ENCODE results near the gene STRBP.
"Not testable (repeated sequence)": the region's sequence is repeated elsewhere in the genome, so short reads cannot be mapped to it uniquely, and the experiment has no call there.

STRBP gene

DNA sequence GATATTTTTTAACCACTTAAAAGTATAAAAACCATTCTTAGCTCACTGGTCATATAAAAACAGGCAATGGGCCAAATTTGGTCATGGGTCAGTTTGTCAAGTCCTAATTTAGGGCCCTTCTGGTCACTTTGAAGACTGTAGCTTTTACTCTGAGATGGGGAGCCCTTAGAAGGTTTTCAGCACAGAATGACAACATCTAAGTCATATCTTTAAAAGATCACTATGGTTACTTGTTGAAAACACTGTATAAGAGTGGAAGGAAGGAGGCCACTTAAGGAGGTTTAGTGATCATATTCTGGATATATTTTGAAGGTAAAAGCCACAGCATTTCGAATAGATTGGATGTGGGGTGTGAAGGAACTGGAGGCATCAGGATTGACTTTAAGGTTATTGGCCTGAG lies 76.7 kb downstream of the STRBP start:
- no peak overlapping the region for H3K4me2 ChIP-seq (ENCODE audit: low read length)
- H3K27ac ChIP-seq (ENCODE audit: low read depth, low read length): no peak overlapping the region
- H3K4me3 ChIP-seq (ENCODE audit: low read length): no peak overlapping the region
- H3F3A ChIP-seq (ENCODE audit: control insufficient read depth, insufficient read depth): peaks cover 8% of the 10 kb centered on the region
- peaks cover 72% of the 10 kb centered on the region for H3K4me1 ChIP-seq (ENCODE audit: control insufficient read depth, low read length)
- H3K36me3 ChIP-seq (ENCODE audit: control insufficient read depth, low read length): peaks cover 51% of the 10 kb centered on the region
- H3K27me3 ChIP-seq (ENCODE audit: control insufficient read depth, low read length): no peaks in the 10 kb centered on the region
- TF ChIP-seq EZH2phosphoT487 (IDR thresholded peaks at IDR 0.05; ENCODE audit: borderline replicate concordance, low read length): no peak
- TF ChIP-seq, protein P1, sequence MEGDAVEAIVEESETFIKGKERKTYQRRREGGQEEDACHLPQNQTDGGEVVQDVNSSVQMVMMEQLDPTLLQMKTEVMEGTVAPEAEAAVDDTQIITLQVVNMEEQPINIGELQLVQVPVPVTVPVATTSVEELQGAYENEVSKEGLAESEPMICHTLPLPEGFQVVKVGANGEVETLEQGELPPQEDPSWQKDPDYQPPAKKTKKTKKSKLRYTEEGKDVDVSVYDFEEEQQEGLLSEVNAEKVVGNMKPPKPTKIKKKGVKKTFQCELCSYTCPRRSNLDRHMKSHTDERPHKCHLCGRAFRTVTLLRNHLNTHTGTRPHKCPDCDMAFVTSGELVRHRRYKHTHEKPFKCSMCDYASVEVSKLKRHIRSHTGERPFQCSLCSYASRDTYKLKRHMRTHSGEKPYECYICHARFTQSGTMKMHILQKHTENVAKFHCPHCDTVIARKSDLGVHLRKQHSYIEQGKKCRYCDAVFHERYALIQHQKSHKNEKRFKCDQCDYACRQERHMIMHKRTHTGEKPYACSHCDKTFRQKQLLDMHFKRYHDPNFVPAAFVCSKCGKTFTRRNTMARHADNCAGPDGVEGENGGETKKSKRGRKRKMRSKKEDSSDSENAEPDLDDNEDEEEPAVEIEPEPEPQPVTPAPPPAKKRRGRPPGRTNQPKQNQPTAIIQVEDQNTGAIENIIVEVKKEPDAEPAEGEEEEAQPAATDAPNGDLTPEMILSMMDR (IDR thresholded peaks at IDR 0.05; ENCODE audit: low read depth, low read length, poor library complexity, severe bottlenecking): no peak
- no peaks in the 10 kb centered on the region for H3K9me2 ChIP-seq (replicated peaks; ENCODE audit: control insufficient read depth, low read length)
- H4K20me1 ChIP-seq (ENCODE audit: control insufficient read depth, insufficient read depth, low read depth, low read length): no peaks in the 10 kb centered on the region
- no peaks in the 10 kb centered on the region for H3K9me3 ChIP-seq (ENCODE audit: control insufficient read depth, insufficient read depth, low read length)
- H3K79me2 ChIP-seq (ENCODE audit: control insufficient read depth, low read length): peaks cover 96% of the 10 kb centered on the region

DNA sequence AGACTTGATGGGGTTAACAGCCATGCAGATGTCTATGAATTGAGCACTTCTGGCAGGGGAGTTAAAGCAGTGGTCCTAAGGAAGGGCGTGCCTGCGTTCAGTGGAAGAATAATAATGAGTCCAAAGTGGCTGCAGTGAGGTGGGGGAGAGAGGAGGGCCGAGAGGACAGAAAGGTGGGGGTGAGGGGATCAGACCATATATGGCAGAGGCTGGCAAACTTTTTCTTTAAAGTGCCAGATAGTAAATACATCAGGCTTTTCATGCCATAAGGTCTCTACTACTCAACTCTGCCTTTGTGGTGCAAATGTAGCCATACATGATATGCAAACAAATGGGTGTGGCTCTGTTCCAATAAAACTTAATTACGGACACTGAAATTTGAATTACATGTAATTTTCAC lies 77.1 kb downstream of the STRBP start:
- Histone ChIP-seq H3K4me2 (ENCODE audit: low read length) (no peak overlapping the region), H3K4me3 (ENCODE audit: low read length) (no peak overlapping the region), H3K4me1 (ENCODE audit: control insufficient read depth, low read length) (peaks cover 72% of the 10 kb centered on the region), H3K27ac (ENCODE audit: low read depth, low read length) (no peak overlapping the region), H3K27me3 (ENCODE audit: control insufficient read depth, low read length) (no peaks in the 10 kb centered on the region), H3F3A (ENCODE audit: control insufficient read depth, insufficient read depth) (peaks cover 8% of the 10 kb centered on the region), H3K79me2 (ENCODE audit: control insufficient read depth, low read length) (peaks cover 96% of the 10 kb centered on the region), H3K9me3 (ENCODE audit: control insufficient read depth, insufficient read depth, low read length) (no peaks in the 10 kb centered on the region), H3K9me2 (replicated peaks; ENCODE audit: control insufficient read depth, low read length) (no peaks in the 10 kb centered on the region), H3K36me3 (ENCODE audit: control insufficient read depth, low read length) (peaks cover 51% of the 10 kb centered on the region), H4K20me1 (ENCODE audit: control insufficient read depth, insufficient read depth, low read depth, low read length) (no peaks in the 10 kb centered on the region)
- TF ChIP-seq, protein P1 (IDR thresholded peaks at IDR 0.05; ENCODE audit: low read depth, low read length, poor library complexity, severe bottlenecking): no peak
- no peak for TF ChIP-seq EZH2phosphoT487 (IDR thresholded peaks at IDR 0.05; ENCODE audit: borderline replicate concordance, low read length)

- H3K79me2 ChIP-seq (ENCODE audit: control insufficient read depth, low read length): peaks cover 95% of the 10 kb centered on the region
- peak overlapping the region; percentile 12; the same call in 1 of the 2 replicates for H3K4me2 ChIP-seq (ENCODE audit: low read length)
- no peaks in the 10 kb centered on the region for H4K20me1 ChIP-seq (ENCODE audit: control insufficient read depth, insufficient read depth, low read depth, low read length)
These were observed 81.3 kb downstream of the STRBP start for GRCh38 chr9:123187131-123187530.

DNA sequence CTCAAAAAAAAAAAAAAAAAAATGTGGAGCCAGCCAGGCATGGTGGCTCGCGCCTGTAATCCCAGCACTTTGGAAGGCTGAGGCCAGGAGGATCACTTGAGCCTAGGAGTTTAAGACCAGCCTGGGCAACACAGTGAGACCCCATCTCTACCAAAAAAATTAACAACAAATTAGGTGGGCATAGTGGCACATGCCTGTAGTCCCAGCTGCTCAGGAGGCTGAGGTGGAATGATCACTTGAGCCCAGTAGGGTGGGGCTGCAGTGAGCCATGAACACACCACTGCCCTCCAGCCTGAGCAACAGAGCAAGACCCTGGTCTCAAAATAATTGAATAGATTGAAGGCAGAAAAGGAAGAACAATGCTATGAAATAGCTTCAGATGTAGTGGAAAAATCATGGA lies 82.4 kb downstream of the STRBP start:
- not testable (repeated sequence) for H3K4me3 ChIP-seq (ENCODE audit: low read length); H3K9me2 ChIP-seq (replicated peaks; ENCODE audit: control insufficient read depth, low read length); H3K27me3 ChIP-seq (ENCODE audit: control insufficient read depth, low read length); H3K9me3 ChIP-seq (ENCODE audit: control insufficient read depth, insufficient read depth, low read length); H4K20me1 ChIP-seq (ENCODE audit: control insufficient read depth, insufficient read depth, low read depth, low read length)
- Histone ChIP-seq H3K4me1 (ENCODE audit: control insufficient read depth, low read length) (peaks cover 64% of the 10 kb centered on the region), H3K4me2 (ENCODE audit: low read length) (peak overlapping the region; percentile 12), H3K79me2 (ENCODE audit: control insufficient read depth, low read length) (peaks cover 92% of the 10 kb centered on the region), H3K27ac (ENCODE audit: low read depth, low read length) (peak overlapping the region; percentile 51), H3F3A (ENCODE audit: control insufficient read depth, insufficient read depth) (peaks cover 14% of the 10 kb centered on the region), H3K36me3 (ENCODE audit: control insufficient read depth, low read length) (peaks cover 52% of the 10 kb centered on the region)

More at GRCh38 chr9:123187131-123187530, 81.3 kb downstream of the STRBP start:
- H3K9me3 ChIP-seq (ENCODE audit: control insufficient read depth, insufficient read depth, low read length): no peaks in the 10 kb centered on the region
- no peaks in the 10 kb centered on the region for H3K27me3 ChIP-seq (ENCODE audit: control insufficient read depth, low read length)
- peaks cover 66% of the 10 kb centered on the region for H3K4me1 ChIP-seq (ENCODE audit: control insufficient read depth, low read length)
- peaks cover 57% of the 10 kb centered on the region for H3K36me3 ChIP-seq (ENCODE audit: control insufficient read depth, low read length)
- H3K4me3 ChIP-seq (ENCODE audit: low read length): 0 out of 2 replicates have a peak overlapping the region, but pooled peaks have one; percentile 5
- no peak for TF ChIP-seq EZH2phosphoT487 (IDR thresholded peaks at IDR 0.05; ENCODE audit: borderline replicate concordance, low read length)
- TF ChIP-seq, protein P1 (IDR thresholded peaks at IDR 0.05; ENCODE audit: low read depth, low read length, poor library complexity, severe bottlenecking): no peak
- peaks cover 14% of the 10 kb centered on the region for H3F3A ChIP-seq (ENCODE audit: control insufficient read depth, insufficient read depth)
- H3K27ac ChIP-seq (ENCODE audit: low read depth, low read length): peak overlapping the region; percentile 31
- H3K9me2 ChIP-seq (replicated peaks; ENCODE audit: control insufficient read depth, low read length): no peaks in the 10 kb centered on the region

All from DOHH2 (cell line).